Measurements from ENCODE around the gene RRAGD. TPM values are rescaled to one million over a fixed set of nuclear protein-coding genes. Genes with fewer than 3 reads are reported as not detected.

Gene RRAGD
- total RNA-seq (2014; rRNA removed; shearing (Covaris generic)) (20.1 and 22.1 TPM in 2 replicates), polyA plus RNA-seq (2016; fragmentation: Nextera tagmentation; extraction: Ambion mirVana) (7.0 and 8.5 TPM in 2 replicates)
- long read RNA-seq, full-length matches to known transcripts, result 7 of 10 reads
- long read RNA-seq, partial matches to known transcripts, result 1 of 10 reads
- long read RNA-seq, other reads (novel, unspliced or antisense), result 2 of 10 reads

GRCh38 chr6:89412071-89413005, at the start of gene RRAGD:
TSS of gene RRAGD (minus strand) at chr6:89412273. CDS start at chr6:89411993, 280 bp downstream.
- H3K4me1 ChIP-seq (ENCODE audit: insufficient read depth), result peaks cover 31% of the 10 kb centered on the region
- H3K27ac Mint-ChIP-seq, result no peak within 1 kb of the TSS
- no peaks in the 10 kb centered on the region; the same call in 1 of the 2 replicates for H4K20me1 ChIP-seq (replicated peaks; ENCODE audit: insufficient read depth)
- ATAC-seq, result peak; percentile 32
- no peak within 1 kb of the TSS for H3K27ac ChIP-seq (ENCODE audit: low read depth)
- no peaks in the 10 kb centered on the region for H3K9me2 ChIP-seq (ENCODE audit: insufficient read depth)
- H3K4me2 ChIP-seq, result peak within 1 kb of the TSS; percentile 80
- H3K36me3 ChIP-seq (ENCODE audit: insufficient read depth), result no peaks in the 10 kb centered on the region
- TF ChIP-seq NANOG (IDR thresholded peaks at IDR 0.05; ENCODE audit: borderline replicate concordance) (no peak), POLR2AphosphoS5 (IDR thresholded peaks at IDR 0.05; ENCODE audit: low read depth) (no peak), ZNF114 (CRISPR knock-in tag; IDR thresholded peaks at IDR 0.05) (no peak), CTCF (conservative IDR thresholded peaks at IDR 0.05; ENCODE audit: low read depth in 2 of 2) (no peak)
- peaks cover 33% of the 10 kb centered on the region for H3K27me3 Mint-ChIP-seq (ENCODE audit: insufficient read depth, low read depth, poor library complexity)
- peak; percentile 70 for DNase-seq (ENCODE audit: low spot score)
- H3K9me3 Mint-ChIP-seq, result no peaks in the 10 kb centered on the region
- H3K27me3 ChIP-seq (ENCODE audit: insufficient read depth), result peaks cover 39% of the 10 kb centered on the region
- peak within 1 kb of the TSS; percentile 91 for H2AFZ ChIP-seq
- H3K79me2 ChIP-seq (replicated peaks; ENCODE audit: insufficient read depth), result peaks cover 19% of the 10 kb centered on the region
- peak within 1 kb of the TSS; percentile 87 for H3K4me3 Mint-ChIP-seq
- peak within 1 kb of the TSS; percentile 90 for H3K4me3 ChIP-seq
- H3F3A ChIP-seq (replicated peaks; ENCODE audit: low read depth), result peaks cover 6% of the 10 kb centered on the region; the same call in 1 of the 2 replicates
- H3K4me1 Mint-ChIP-seq, result peaks cover 31% of the 10 kb centered on the region
- H3K36me3 Mint-ChIP-seq (ENCODE audit: low read depth), result no peaks in the 10 kb centered on the region

GRCh38 chr6:89460713-89461112, 48.6 kb upstream of the RRAGD start:
- DNase-seq (ENCODE audit: low spot score) (no peak), ATAC-seq (no peak)
- H3K9me3 Mint-ChIP-seq, result no peaks in the 10 kb centered on the region
- Histone ChIP-seq H3K27ac (ENCODE audit: low read depth) (no peak overlapping the region), H3K27me3 (ENCODE audit: insufficient read depth) (no peaks in the 10 kb centered on the region), H3F3A (replicated peaks; ENCODE audit: low read depth) (no peaks in the 10 kb centered on the region), H2AFZ (no peak overlapping the region), H3K4me3 (no peak overlapping the region), H3K36me3 (ENCODE audit: insufficient read depth) (no peaks in the 10 kb centered on the region), H4K20me1 (replicated peaks; ENCODE audit: insufficient read depth) (no peaks in the 10 kb centered on the region; the same call in 1 of the 2 replicates), H3K4me2 (no peak overlapping the region), H3K9me2 (ENCODE audit: insufficient read depth) (no peaks in the 10 kb centered on the region; the same call in 1 of the 2 replicates), H3K4me1 (ENCODE audit: insufficient read depth) (no peaks in the 10 kb centered on the region), H3K79me2 (replicated peaks; ENCODE audit: insufficient read depth) (no peaks in the 10 kb centered on the region)
- H3K27ac Mint-ChIP-seq, result no peak overlapping the region
- peaks cover 1% of the 10 kb centered on the region for H3K27me3 Mint-ChIP-seq (ENCODE audit: insufficient read depth, low read depth, poor library complexity)
- H3K4me3 Mint-ChIP-seq, result no peak overlapping the region
- peaks cover 4% of the 10 kb centered on the region; the same call in 2 of the 3 replicates for H3K4me1 Mint-ChIP-seq
- no peaks in the 10 kb centered on the region for H3K36me3 Mint-ChIP-seq (ENCODE audit: low read depth)
- no peak for TF ChIP-seq NANOG (IDR thresholded peaks at IDR 0.05; ENCODE audit: borderline replicate concordance)
- TF ChIP-seq STAT1 (IDR thresholded peaks at IDR 0.05; ENCODE audit: unreplicated experiment), result no peak

- no peaks in the 10 kb centered on the region for H3K36me3 ChIP-seq (ENCODE audit: insufficient read depth)
- no peaks in the 10 kb centered on the region for H3K79me2 ChIP-seq (replicated peaks; ENCODE audit: insufficient read depth)
- no peaks in the 10 kb centered on the region for H3K27me3 ChIP-seq (ENCODE audit: insufficient read depth)
- ATAC-seq (no peak), DNase-seq (ENCODE audit: low spot score) (no peak)
- H3K27me3 Mint-ChIP-seq (ENCODE audit: insufficient read depth, low read depth, poor library complexity), result peaks cover 1% of the 10 kb centered on the region
- H3F3A ChIP-seq (replicated peaks; ENCODE audit: low read depth), result no peaks in the 10 kb centered on the region
- H3K4me1 Mint-ChIP-seq, result peaks cover 4% of the 10 kb centered on the region; the same call in 2 of the 3 replicates
- no peaks in the 10 kb centered on the region for H3K36me3 Mint-ChIP-seq (ENCODE audit: low read depth)
- H2AFZ ChIP-seq, result no peak overlapping the region
- H3K9me2 ChIP-seq (ENCODE audit: insufficient read depth), result no peaks in the 10 kb centered on the region; the same call in 1 of the 2 replicates
- H3K4me3 ChIP-seq, result no peak overlapping the region
- H3K4me3 Mint-ChIP-seq, result no peak overlapping the region
- H3K27ac ChIP-seq (ENCODE audit: low read depth), result no peak overlapping the region
- no peak overlapping the region for H3K27ac Mint-ChIP-seq
- no peaks in the 10 kb centered on the region for H3K9me3 Mint-ChIP-seq
- H3K4me2 ChIP-seq, result no peak overlapping the region
- no peaks in the 10 kb centered on the region for H3K4me1 ChIP-seq (ENCODE audit: insufficient read depth)
- no peaks in the 10 kb centered on the region; the same call in 1 of the 2 replicates for H4K20me1 ChIP-seq (replicated peaks; ENCODE audit: insufficient read depth)
- TF ChIP-seq JUNB (IDR thresholded peaks at IDR 0.05; ENCODE audit: unreplicated experiment) (no peak), STAT1 (IDR thresholded peaks at IDR 0.05; ENCODE audit: unreplicated experiment) (no peak), NANOG (IDR thresholded peaks at IDR 0.05; ENCODE audit: borderline replicate concordance) (no peak), REST (IDR thresholded peaks at IDR 0.05; ENCODE audit: unreplicated experiment) (no peak)
Observed at GRCh38 chr6:89459501-89459900, 47.4 kb upstream of the RRAGD start.
